ENCODE results near the gene SLC10A7.

DNA sequence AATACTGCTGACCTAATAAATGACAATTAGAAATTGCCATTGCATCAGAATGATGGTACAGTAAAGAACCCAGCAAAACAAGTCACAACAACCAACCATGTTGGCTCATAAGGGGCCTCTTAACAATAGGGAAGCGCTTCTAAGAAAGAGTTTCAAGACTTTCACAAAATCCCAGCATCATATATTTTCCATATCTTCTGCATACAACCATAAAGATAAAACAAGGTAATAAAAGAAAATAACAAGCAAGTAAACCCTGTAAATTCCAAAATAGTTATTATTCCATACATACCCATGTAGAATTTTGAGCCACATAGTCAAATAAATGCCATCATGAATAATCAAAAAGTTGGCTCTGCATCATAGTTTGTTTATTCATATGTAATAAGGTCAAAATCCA, 8.2 kb downstream of the SLC10A7 start:
- TF ChIP-seq, protein P1, sequence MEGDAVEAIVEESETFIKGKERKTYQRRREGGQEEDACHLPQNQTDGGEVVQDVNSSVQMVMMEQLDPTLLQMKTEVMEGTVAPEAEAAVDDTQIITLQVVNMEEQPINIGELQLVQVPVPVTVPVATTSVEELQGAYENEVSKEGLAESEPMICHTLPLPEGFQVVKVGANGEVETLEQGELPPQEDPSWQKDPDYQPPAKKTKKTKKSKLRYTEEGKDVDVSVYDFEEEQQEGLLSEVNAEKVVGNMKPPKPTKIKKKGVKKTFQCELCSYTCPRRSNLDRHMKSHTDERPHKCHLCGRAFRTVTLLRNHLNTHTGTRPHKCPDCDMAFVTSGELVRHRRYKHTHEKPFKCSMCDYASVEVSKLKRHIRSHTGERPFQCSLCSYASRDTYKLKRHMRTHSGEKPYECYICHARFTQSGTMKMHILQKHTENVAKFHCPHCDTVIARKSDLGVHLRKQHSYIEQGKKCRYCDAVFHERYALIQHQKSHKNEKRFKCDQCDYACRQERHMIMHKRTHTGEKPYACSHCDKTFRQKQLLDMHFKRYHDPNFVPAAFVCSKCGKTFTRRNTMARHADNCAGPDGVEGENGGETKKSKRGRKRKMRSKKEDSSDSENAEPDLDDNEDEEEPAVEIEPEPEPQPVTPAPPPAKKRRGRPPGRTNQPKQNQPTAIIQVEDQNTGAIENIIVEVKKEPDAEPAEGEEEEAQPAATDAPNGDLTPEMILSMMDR (IDR thresholded peaks at IDR 0.05; ENCODE audit: low read depth, low read length, poor library complexity, severe bottlenecking) = no peak
- TF ChIP-seq EZH2phosphoT487 (IDR thresholded peaks at IDR 0.05; ENCODE audit: borderline replicate concordance, low read length) = no peak

All from DOHH2 (cell line).